ENCODE data around the gene USP10.

The USP10 gene

GRCh38 chr16:84789431-84789830, 89.6 kb downstream of the USP10 start:
- no CpG with 5 or more reads among the region's 11 CpGs for WGBS (ENCODE audit: insufficient coverage, insufficient read length)
- H3K27ac ChIP-seq (ENCODE audit: low read length), result no peak overlapping the region

GRCh38 chr16:84790301-84790700, 90.5 kb downstream of the USP10 start:
- Histone ChIP-seq H3K36me3 (ENCODE audit: control insufficient read depth, insufficient read depth, low read length) (no peaks in the 10 kb centered on the region), H3K9me3 (ENCODE audit: control insufficient read depth, insufficient read depth, low read length) (no peaks in the 10 kb centered on the region), H3K4me1 (ENCODE audit: control insufficient read depth, insufficient read depth, low read length) (no peaks in the 10 kb centered on the region), H3K27me3 (ENCODE audit: control insufficient read depth, insufficient read depth, low read length) (no peaks in the 10 kb centered on the region), H3K4me3 (ENCODE audit: low read length) (no peak overlapping the region), H3K27ac (ENCODE audit: low read length) (no peak overlapping the region)
- WGBS (ENCODE audit: insufficient coverage, insufficient read length), result no CpG with 5 or more reads among the region's 4 CpGs
- DNase-seq (ENCODE audit: low read depth, low spot score), result no peak

More at GRCh38 chr16:84789431-84789830, 89.6 kb downstream of the USP10 start:
- H3K36me3 ChIP-seq (ENCODE audit: control insufficient read depth, insufficient read depth, low read length), result no peaks in the 10 kb centered on the region
- H3K4me3 ChIP-seq (ENCODE audit: low read length), result no peak overlapping the region
- no peaks in the 10 kb centered on the region for H3K9me3 ChIP-seq (ENCODE audit: control insufficient read depth, insufficient read depth, low read length)
- H3K27me3 ChIP-seq (ENCODE audit: control insufficient read depth, insufficient read depth, low read length), result no peaks in the 10 kb centered on the region
- DNase-seq (ENCODE audit: low read depth, low spot score), result no peak
- H3K4me1 ChIP-seq (ENCODE audit: control insufficient read depth, insufficient read depth, low read length), result no peaks in the 10 kb centered on the region

- DNase-seq (ENCODE audit: low read depth, low spot score), result no peak
- no CpG with 5 or more reads among the region's 12 CpGs for WGBS (ENCODE audit: insufficient coverage, insufficient read length)
These were observed 91.3 kb downstream of the USP10 start for GRCh38 chr16:84791088-84791487.

GRCh38 chr16:84791501-84791900, 91.7 kb downstream of the USP10 start:
- no peaks in the 10 kb centered on the region for H3K27me3 ChIP-seq (ENCODE audit: control insufficient read depth, insufficient read depth, low read length)
- no CpG with 5 or more reads among the region's 6 CpGs for WGBS (ENCODE audit: insufficient coverage, insufficient read length)
- H3K36me3 ChIP-seq (ENCODE audit: control insufficient read depth, insufficient read depth, low read length), result no peaks in the 10 kb centered on the region
- no peak overlapping the region for H3K4me3 ChIP-seq (ENCODE audit: low read length)
- no peak overlapping the region for H3K27ac ChIP-seq (ENCODE audit: low read length)
- no peaks in the 10 kb centered on the region for H3K9me3 ChIP-seq (ENCODE audit: control insufficient read depth, insufficient read depth, low read length)
- no peak for DNase-seq (ENCODE audit: low read depth, low spot score)
- H3K4me1 ChIP-seq (ENCODE audit: control insufficient read depth, insufficient read depth, low read length), result no peaks in the 10 kb centered on the region

More at GRCh38 chr16:84791088-84791487, 91.3 kb downstream of the USP10 start:
- H3K27me3 ChIP-seq (ENCODE audit: control insufficient read depth, insufficient read depth, low read length), result no peaks in the 10 kb centered on the region
- no peaks in the 10 kb centered on the region for H3K9me3 ChIP-seq (ENCODE audit: control insufficient read depth, insufficient read depth, low read length)
- no peak overlapping the region for H3K27ac ChIP-seq (ENCODE audit: low read length)
- H3K4me1 ChIP-seq (ENCODE audit: control insufficient read depth, insufficient read depth, low read length), result no peaks in the 10 kb centered on the region
- no peaks in the 10 kb centered on the region for H3K36me3 ChIP-seq (ENCODE audit: control insufficient read depth, insufficient read depth, low read length)
- no peak overlapping the region for H3K4me3 ChIP-seq (ENCODE audit: low read length)

GRCh38 chr16:84794186-84794585, 94.4 kb downstream of the USP10 start:
- WGBS (ENCODE audit: insufficient coverage, insufficient read length), result no CpG with 5 or more reads among the region's 6 CpGs
- H3K4me1 ChIP-seq (ENCODE audit: control insufficient read depth, insufficient read depth, low read length), result no peaks in the 10 kb centered on the region
- no peak for DNase-seq (ENCODE audit: low read depth, low spot score)

GRCh38 chr16:84794626-84795025, 94.8 kb downstream of the USP10 start:
- WGBS (ENCODE audit: insufficient coverage, insufficient read length), result no CpG with 5 or more reads among the region's 19 CpGs
- Histone ChIP-seq H3K4me1 (ENCODE audit: control insufficient read depth, insufficient read depth, low read length) (no peaks in the 10 kb centered on the region), H3K27ac (ENCODE audit: low read length) (no peak overlapping the region), H3K9me3 (ENCODE audit: control insufficient read depth, insufficient read depth, low read length) (no peaks in the 10 kb centered on the region), H3K27me3 (ENCODE audit: control insufficient read depth, insufficient read depth, low read length) (no peaks in the 10 kb centered on the region), H3K36me3 (ENCODE audit: control insufficient read depth, insufficient read depth, low read length) (no peaks in the 10 kb centered on the region), H3K4me3 (ENCODE audit: low read length) (no peak overlapping the region)
- DNase-seq (ENCODE audit: low read depth, low spot score), result no peak

More at GRCh38 chr16:84794186-84794585, 94.4 kb downstream of the USP10 start:
- no peaks in the 10 kb centered on the region for H3K27me3 ChIP-seq (ENCODE audit: control insufficient read depth, insufficient read depth, low read length)
- H3K27ac ChIP-seq (ENCODE audit: low read length), result no peak overlapping the region
- no peaks in the 10 kb centered on the region for H3K9me3 ChIP-seq (ENCODE audit: control insufficient read depth, insufficient read depth, low read length)
- no peaks in the 10 kb centered on the region for H3K36me3 ChIP-seq (ENCODE audit: control insufficient read depth, insufficient read depth, low read length)
- H3K4me3 ChIP-seq (ENCODE audit: low read length), result no peak overlapping the region

GRCh38 chr16:84795329-84796053, 95.7 kb downstream of the USP10 start:
- no peaks in the 10 kb centered on the region for H3K36me3 ChIP-seq (ENCODE audit: control insufficient read depth, insufficient read depth, low read length)
- H3K9me3 ChIP-seq (ENCODE audit: control insufficient read depth, insufficient read depth, low read length), result no peaks in the 10 kb centered on the region
- no peak overlapping the region for H3K27ac ChIP-seq (ENCODE audit: low read length)
- DNase-seq (ENCODE audit: low read depth, low spot score), result no peak
- no CpG with 5 or more reads among the region's 22 CpGs for WGBS (ENCODE audit: insufficient coverage, insufficient read length)
- no peaks in the 10 kb centered on the region for H3K27me3 ChIP-seq (ENCODE audit: control insufficient read depth, insufficient read depth, low read length)
- H3K4me3 ChIP-seq (ENCODE audit: low read length), result no peak overlapping the region
- no peaks in the 10 kb centered on the region for H3K4me1 ChIP-seq (ENCODE audit: control insufficient read depth, insufficient read depth, low read length)

GRCh38 chr16:84800158-84800978, 100.6 kb downstream of the USP10 start:
- Histone ChIP-seq H3K4me3 (ENCODE audit: low read length) (no peak overlapping the region), H3K27me3 (ENCODE audit: control insufficient read depth, insufficient read depth, low read length) (no peaks in the 10 kb centered on the region), H3K4me1 (ENCODE audit: control insufficient read depth, insufficient read depth, low read length) (0 out of 2 replicates have a peak, but pooled peaks cover 2% of the 10 kb centered on the region), H3K9me3 (ENCODE audit: control insufficient read depth, insufficient read depth, low read length) (no peaks in the 10 kb centered on the region), H3K27ac (ENCODE audit: low read length) (no peak overlapping the region), H3K36me3 (ENCODE audit: control insufficient read depth, insufficient read depth, low read length) (no peaks in the 10 kb centered on the region)
- WGBS (ENCODE audit: insufficient coverage, insufficient read length), result no CpG with 5 or more reads among the region's 8 CpGs
- DNase-seq (ENCODE audit: low read depth, low spot score), result no peak

GRCh38 chr16:84803146-84803545, 103.3 kb downstream of the USP10 start:
- Histone ChIP-seq H3K27ac (ENCODE audit: low read length) (no peak overlapping the region), H3K36me3 (ENCODE audit: control insufficient read depth, insufficient read depth, low read length) (no peaks in the 10 kb centered on the region), H3K4me3 (ENCODE audit: low read length) (no peak overlapping the region), H3K27me3 (ENCODE audit: control insufficient read depth, insufficient read depth, low read length) (no peaks in the 10 kb centered on the region), H3K9me3 (ENCODE audit: control insufficient read depth, insufficient read depth, low read length) (no peaks in the 10 kb centered on the region), H3K4me1 (ENCODE audit: control insufficient read depth, insufficient read depth, low read length) (0 out of 2 replicates have a peak, but pooled peaks cover 2% of the 10 kb centered on the region)
- WGBS (ENCODE audit: insufficient coverage, insufficient read length), result no CpG with 5 or more reads among the region's 9 CpGs
- DNase-seq (ENCODE audit: low read depth, low spot score), result no peak

- no peak overlapping the region for H3K4me3 ChIP-seq (ENCODE audit: low read length)
- no CpG with 5 or more reads among the region's 10 CpGs for WGBS (ENCODE audit: insufficient coverage, insufficient read length)
- H3K36me3 ChIP-seq (ENCODE audit: control insufficient read depth, insufficient read depth, low read length), result no peaks in the 10 kb centered on the region
- no peak overlapping the region for H3K27ac ChIP-seq (ENCODE audit: low read length)
- no peaks in the 10 kb centered on the region for H3K9me3 ChIP-seq (ENCODE audit: control insufficient read depth, insufficient read depth, low read length)
- no peaks in the 10 kb centered on the region for H3K27me3 ChIP-seq (ENCODE audit: control insufficient read depth, insufficient read depth, low read length)
- DNase-seq (ENCODE audit: low read depth, low spot score), result no peak
- 0 out of 2 replicates have a peak, but pooled peaks cover 2% of the 10 kb centered on the region for H3K4me1 ChIP-seq (ENCODE audit: control insufficient read depth, insufficient read depth, low read length)
These were observed 104.5 kb downstream of the USP10 start for GRCh38 chr16:84804326-84804725.
